Measurements from ENCODE around the gene GIN1.
"Not testable (repeated sequence)": the region's sequence is repeated elsewhere in the genome, so short reads cannot be mapped to it uniquely, and the experiment has no call there.

The GIN1 gene, protein sequence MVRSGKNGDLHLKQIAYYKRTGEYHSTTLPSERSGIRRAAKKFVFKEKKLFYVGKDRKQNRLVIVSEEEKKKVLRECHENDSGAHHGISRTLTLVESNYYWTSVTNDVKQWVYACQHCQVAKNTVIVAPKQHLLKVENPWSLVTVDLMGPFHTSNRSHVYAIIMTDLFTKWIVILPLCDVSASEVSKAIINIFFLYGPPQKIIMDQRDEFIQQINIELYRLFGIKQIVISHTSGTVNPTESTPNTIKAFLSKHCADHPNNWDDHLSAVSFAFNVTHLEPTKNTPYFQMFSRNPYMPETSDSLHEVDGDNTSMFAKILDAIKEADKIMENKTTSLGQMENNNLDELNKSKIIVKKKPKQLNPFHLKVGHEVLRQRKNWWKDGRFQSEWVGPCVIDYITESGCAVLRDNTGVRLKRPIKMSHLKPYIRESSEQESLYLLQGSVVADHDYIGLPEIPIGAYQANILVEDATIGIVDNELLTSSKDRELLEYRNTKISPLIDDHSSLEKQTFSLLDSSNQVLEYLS

GRCh38 chr5:103119765-103120606 lies at the start of gene GIN1, which contains the start of gene PPIP5K2:
Gene GIN1, minus strand, starts transcription at chr5:103120138. Its CDS starts 11,431 bp downstream, at chr5:103108707.
Gene PPIP5K2, plus strand, starts transcription at chr5:103120301. Its CDS starts 9,289 bp downstream, at chr5:103129590.
- H3K27ac ChIP-seq (ENCODE audit: low read depth, low read length): peak within 1 kb of the TSS; percentile 95
- H3K4me3 ChIP-seq (ENCODE audit: low read depth in 1 of 2, low read length in 2 of 2): peak within 1 kb of the TSS; percentile 86 to 93
- H3K9me3 ChIP-seq (ENCODE audit: low read length): no peaks in the 10 kb centered on the region
- H3K4me1 ChIP-seq (ENCODE audit: insufficient read depth, low read length): peaks cover 25% of the 10 kb centered on the region
- no peaks in the 10 kb centered on the region for H3K36me3 ChIP-seq (ENCODE audit: insufficient read depth, low read length)
- peak within 1 kb of the TSS; percentile 83 for H3K9ac ChIP-seq (ENCODE audit: low read length)
- H3K27me3 ChIP-seq (ENCODE audit: control insufficient read depth in 1 of 2, insufficient read depth in 2 of 2, low read length in 2 of 2): no peaks in the 10 kb centered on the region

DNA sequence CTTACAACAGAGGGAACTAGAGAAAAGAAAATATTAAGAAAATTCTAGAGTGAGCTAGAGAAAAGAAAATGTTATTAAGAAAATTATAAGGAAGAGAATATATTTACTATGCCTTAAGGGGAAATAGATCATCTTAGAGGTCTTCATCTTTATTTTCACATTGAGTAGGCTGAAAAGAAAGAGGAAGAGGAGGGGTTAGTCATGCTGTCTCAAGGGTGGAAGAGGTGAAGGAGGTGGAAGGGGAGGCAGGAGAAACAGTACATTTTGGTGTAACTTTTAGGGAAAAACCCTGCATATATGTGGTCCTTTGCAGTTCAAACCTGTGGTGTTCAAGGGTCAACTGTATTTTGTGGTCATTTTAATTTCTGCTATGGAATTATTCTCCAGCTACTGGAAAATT lies 46.8 kb upstream of the GIN1 start:
- Histone ChIP-seq H3K27me3 (ENCODE audit: control insufficient read depth in 1 of 2, insufficient read depth in 2 of 2, low read length in 2 of 2) (no peaks in the 10 kb centered on the region), H3K4me3 (ENCODE audit: low read depth in 1 of 2, low read length in 2 of 2) (no peak overlapping the region), H3K36me3 (ENCODE audit: insufficient read depth, low read length) (peaks cover 3% of the 10 kb centered on the region), H3K4me1 (ENCODE audit: insufficient read depth, low read length) (no peaks in the 10 kb centered on the region), H3K9ac (ENCODE audit: low read length) (no peak overlapping the region), H3K9me3 (ENCODE audit: low read length) (no peaks in the 10 kb centered on the region), H3K27ac (ENCODE audit: low read depth, low read length) (no peak overlapping the region)

GRCh38 chr5:103151156-103151555 lies 31.2 kb upstream of the GIN1 start:
- Histone ChIP-seq H3K4me3 (ENCODE audit: low read depth in 1 of 2, low read length in 2 of 2) (no peak overlapping the region), H3K27me3 (ENCODE audit: control insufficient read depth in 1 of 2, insufficient read depth in 2 of 2, low read length in 2 of 2) (no peaks in the 10 kb centered on the region), H3K9me3 (ENCODE audit: low read length) (no peaks in the 10 kb centered on the region), H3K4me1 (ENCODE audit: insufficient read depth, low read length) (no peaks in the 10 kb centered on the region), H3K9ac (ENCODE audit: low read length) (no peak overlapping the region), H3K27ac (ENCODE audit: low read depth, low read length) (no peak overlapping the region), H3K36me3 (ENCODE audit: insufficient read depth, low read length) (peaks cover 23% of the 10 kb centered on the region)

- no peaks in the 10 kb centered on the region for H3K27me3 ChIP-seq (ENCODE audit: control insufficient read depth in 1 of 2, insufficient read depth in 2 of 2, low read length in 2 of 2)
- H3K36me3 ChIP-seq (ENCODE audit: insufficient read depth, low read length): peaks cover 7% of the 10 kb centered on the region
- H3K9me3 ChIP-seq (ENCODE audit: low read length): no peaks in the 10 kb centered on the region
- no peaks in the 10 kb centered on the region for H3K4me1 ChIP-seq (ENCODE audit: insufficient read depth, low read length)
- no peak overlapping the region for H3K4me3 ChIP-seq (ENCODE audit: low read depth in 1 of 2, low read length in 2 of 2)
- no peak overlapping the region for H3K27ac ChIP-seq (ENCODE audit: low read depth, low read length)
- no peak overlapping the region for H3K9ac ChIP-seq (ENCODE audit: low read length)
Measured at GRCh38 chr5:103148213-103148612, 28.3 kb upstream of the GIN1 start.

GRCh38 chr5:103145196-103145595 lies 25.3 kb upstream of the GIN1 start:
- Histone ChIP-seq H3K27ac (ENCODE audit: low read depth, low read length) (no peak overlapping the region), H3K9ac (ENCODE audit: low read length) (no peak overlapping the region), H3K27me3 (ENCODE audit: control insufficient read depth in 1 of 2, insufficient read depth in 2 of 2, low read length in 2 of 2) (no peaks in the 10 kb centered on the region), H3K36me3 (ENCODE audit: insufficient read depth, low read length) (no peaks in the 10 kb centered on the region), H3K4me3 (ENCODE audit: low read depth in 1 of 2, low read length in 2 of 2) (no peak overlapping the region), H3K4me1 (ENCODE audit: insufficient read depth, low read length) (no peaks in the 10 kb centered on the region), H3K9me3 (ENCODE audit: low read length) (no peaks in the 10 kb centered on the region)

DNA sequence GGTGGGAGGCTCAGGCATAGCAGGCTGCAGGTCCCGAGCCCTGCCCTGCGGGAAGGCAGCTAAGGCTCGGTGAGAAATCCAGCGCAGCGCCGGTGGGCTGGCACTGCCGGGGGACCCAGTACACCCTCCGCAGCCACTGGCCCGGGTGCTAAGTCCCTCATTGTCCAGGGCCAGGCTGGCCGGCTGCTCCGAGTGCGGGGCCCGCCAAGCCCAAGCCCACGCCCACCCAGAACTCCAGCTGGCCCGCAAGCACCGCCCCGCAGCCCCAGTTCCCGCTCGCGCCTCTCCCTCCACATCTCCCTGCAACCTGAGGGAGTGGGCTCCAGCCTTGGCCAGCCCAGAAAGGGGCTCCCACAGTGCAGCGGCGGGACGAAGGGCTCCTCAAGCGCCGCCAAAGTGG lies 22.2 kb upstream of the GIN1 start:
- not testable (repeated sequence) for H3K27me3 ChIP-seq (ENCODE audit: control insufficient read depth in 1 of 2, insufficient read depth in 2 of 2, low read length in 2 of 2); H3K9me3 ChIP-seq (ENCODE audit: low read length); H3K27ac ChIP-seq (ENCODE audit: low read depth, low read length); H3K9ac ChIP-seq (ENCODE audit: low read length); H3K4me3 ChIP-seq (ENCODE audit: low read depth in 1 of 2, low read length in 2 of 2); H3K36me3 ChIP-seq (ENCODE audit: insufficient read depth, low read length); H3K4me1 ChIP-seq (ENCODE audit: insufficient read depth, low read length)

GRCh38 chr5:103139264-103139865 lies 19.4 kb upstream of the GIN1 start:
- Histone ChIP-seq H3K36me3 (ENCODE audit: insufficient read depth, low read length) (no peaks in the 10 kb centered on the region), H3K9me3 (ENCODE audit: low read length) (no peaks in the 10 kb centered on the region), H3K4me1 (ENCODE audit: insufficient read depth, low read length) (no peaks in the 10 kb centered on the region), H3K27ac (ENCODE audit: low read depth, low read length) (no peak overlapping the region), H3K9ac (ENCODE audit: low read length) (no peak overlapping the region), H3K27me3 (ENCODE audit: control insufficient read depth in 1 of 2, insufficient read depth in 2 of 2, low read length in 2 of 2) (no peaks in the 10 kb centered on the region), H3K4me3 (ENCODE audit: low read depth in 1 of 2, low read length in 2 of 2) (no peak overlapping the region)

DNA sequence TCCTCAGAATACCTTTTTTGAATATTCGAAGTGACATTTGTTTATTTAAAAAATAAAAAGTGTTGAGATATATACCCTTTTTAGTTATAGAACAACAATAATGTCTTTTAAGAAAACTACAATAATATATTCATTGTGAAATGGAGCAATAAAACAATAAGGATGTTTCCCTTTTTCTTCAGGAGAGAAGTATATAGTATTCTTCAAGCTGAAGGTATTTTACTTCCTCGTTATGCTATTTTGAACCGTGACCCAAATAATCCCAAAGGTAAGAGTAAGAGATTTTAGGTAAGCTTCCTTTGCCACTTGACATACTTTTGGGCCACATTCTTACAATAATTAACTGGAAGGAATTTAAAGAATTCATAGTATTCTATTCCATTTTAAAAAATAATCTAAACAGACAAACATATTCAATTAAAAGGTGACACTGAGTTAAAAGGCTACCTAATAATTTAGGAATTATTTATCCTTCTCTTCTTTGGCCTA lies 18.3 kb upstream of the GIN1 start:
- Histone ChIP-seq H3K36me3 (ENCODE audit: insufficient read depth, low read length) (no peaks in the 10 kb centered on the region), H3K9ac (ENCODE audit: low read length) (no peak overlapping the region), H3K9me3 (ENCODE audit: low read length) (no peaks in the 10 kb centered on the region), H3K27me3 (ENCODE audit: control insufficient read depth in 1 of 2, insufficient read depth in 2 of 2, low read length in 2 of 2) (no peaks in the 10 kb centered on the region), H3K4me3 (ENCODE audit: low read depth in 1 of 2, low read length in 2 of 2) (no peak overlapping the region), H3K27ac (ENCODE audit: low read depth, low read length) (no peak overlapping the region), H3K4me1 (ENCODE audit: insufficient read depth, low read length) (no peaks in the 10 kb centered on the region)

DNA sequence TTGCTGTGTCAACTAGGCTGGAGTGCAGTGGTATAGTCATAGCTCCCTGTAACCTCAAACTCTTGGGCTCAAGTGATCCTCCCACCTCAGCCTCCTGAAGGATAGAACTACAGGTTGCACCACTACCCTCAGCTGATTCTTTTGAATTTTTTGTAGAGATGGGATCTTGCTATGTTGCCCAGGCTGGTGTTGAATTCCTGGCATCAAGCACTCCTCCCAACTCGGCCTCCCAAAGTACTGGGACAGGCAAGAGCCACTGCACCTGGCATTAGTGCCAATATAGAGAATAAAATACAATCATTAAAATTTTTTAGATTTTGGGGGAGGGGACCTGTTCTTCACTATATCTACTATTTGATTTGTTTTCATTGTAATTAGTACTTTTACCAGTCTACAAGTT lies 15.5 kb upstream of the GIN1 start:
- Histone ChIP-seq H3K4me3 (ENCODE audit: low read depth in 1 of 2, low read length in 2 of 2) (no peak overlapping the region), H3K27me3 (ENCODE audit: control insufficient read depth in 1 of 2, insufficient read depth in 2 of 2, low read length in 2 of 2) (no peaks in the 10 kb centered on the region), H3K9ac (ENCODE audit: low read length) (no peak overlapping the region), H3K4me1 (ENCODE audit: insufficient read depth, low read length) (no peaks in the 10 kb centered on the region), H3K36me3 (ENCODE audit: insufficient read depth, low read length) (no peaks in the 10 kb centered on the region), H3K9me3 (ENCODE audit: low read length) (no peaks in the 10 kb centered on the region), H3K27ac (ENCODE audit: low read depth, low read length) (no peak overlapping the region)

GRCh38 chr5:103133231-103133630 lies 13.3 kb upstream of the GIN1 start:
- no peaks in the 10 kb centered on the region for H3K4me1 ChIP-seq (ENCODE audit: insufficient read depth, low read length)
- H3K9me3 ChIP-seq (ENCODE audit: low read length): no peaks in the 10 kb centered on the region
- no peaks in the 10 kb centered on the region for H3K27me3 ChIP-seq (ENCODE audit: control insufficient read depth in 1 of 2, insufficient read depth in 2 of 2, low read length in 2 of 2)
- no peak overlapping the region for H3K9ac ChIP-seq (ENCODE audit: low read length)
- H3K4me3 ChIP-seq (ENCODE audit: low read depth in 1 of 2, low read length in 2 of 2): no peak overlapping the region
- no peak overlapping the region for H3K27ac ChIP-seq (ENCODE audit: low read depth, low read length)
- peaks cover 5% of the 10 kb centered on the region for H3K36me3 ChIP-seq (ENCODE audit: insufficient read depth, low read length)

GRCh38 chr5:103132684-103133083 lies 12.7 kb upstream of the GIN1 start:
- Histone ChIP-seq H3K9me3 (ENCODE audit: low read length) (no peaks in the 10 kb centered on the region), H3K4me3 (ENCODE audit: low read depth in 1 of 2, low read length in 2 of 2) (no peak overlapping the region), H3K9ac (ENCODE audit: low read length) (no peak overlapping the region), H3K4me1 (ENCODE audit: insufficient read depth, low read length) (no peaks in the 10 kb centered on the region), H3K27me3 (ENCODE audit: control insufficient read depth in 1 of 2, insufficient read depth in 2 of 2, low read length in 2 of 2) (no peaks in the 10 kb centered on the region), H3K27ac (ENCODE audit: low read depth, low read length) (no peak overlapping the region), H3K36me3 (ENCODE audit: insufficient read depth, low read length) (peaks cover 5% of the 10 kb centered on the region)
